SIG-M5 (cell line): ENCODE results near the gene EFTUD2.
"Not testable (repeated sequence)": the region's sequence is repeated elsewhere in the genome, so short reads cannot be mapped to it uniquely, and the experiment has no call there.

Experiments
- DNase-seq: peaks from one replicate; lab custom pipeline; 2025; lab: John Stamatoyannopoulos, UW

EFTUD2 gene

GRCh38 chr17:44808656-44809388 lies 90.4 kb downstream of the EFTUD2 start:
- DNase-seq: not testable (repeated sequence)

- no peak for DNase-seq
These were observed 91.1 kb downstream of the EFTUD2 start for GRCh38 chr17:44808156-44808555.

GRCh38 chr17:44807817-44808155 lies 91.5 kb downstream of the EFTUD2 start:
- DNase-seq: no peak

GRCh38 chr17:44807093-44807816 lies 92.0 kb downstream of the EFTUD2 start:
- no peak for DNase-seq

GRCh38 chr17:44804302-44805089 lies 94.7 kb downstream of the EFTUD2 start:
- DNase-seq: no peak

- no peak for DNase-seq
These were observed 97.4 kb downstream of the EFTUD2 start for GRCh38 chr17:44801880-44802279.
